GM21447 (cell line): ENCODE results near the gene EXOC3.
A peak's percentile ranks its signal among the peaks of the same experiment; 100 is the strongest.

Source experiments
- ATAC-seq: cut with Tn5 transposase; IDR thresholded peaks from one replicate; pipeline ENCODE4 v1.9.1; 2021; ENCODE audit not compliant: unreplicated experiment

Gene EXOC3

DNA sequence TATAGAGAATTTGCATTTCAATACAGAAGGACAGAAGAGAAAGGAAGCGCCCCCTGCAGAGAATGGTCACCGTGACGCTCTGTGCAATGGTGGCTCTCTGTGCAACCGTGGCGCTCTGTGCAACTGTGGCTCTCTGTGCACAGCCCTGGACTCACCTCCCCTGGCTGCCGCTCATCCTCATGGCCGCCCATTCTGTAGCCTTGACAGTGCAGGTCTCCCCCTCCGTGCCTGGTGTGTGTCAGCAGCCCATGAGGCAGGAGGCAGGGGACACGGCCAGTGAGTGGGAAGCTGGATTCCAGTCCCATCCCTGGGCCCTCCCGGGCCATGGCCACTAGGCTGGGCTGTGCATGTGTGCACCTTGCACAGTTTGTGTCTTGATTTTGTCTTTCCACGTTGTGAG is 12.0 kb downstream of the EXOC3 start:
- ATAC-seq: no peak

DNA sequence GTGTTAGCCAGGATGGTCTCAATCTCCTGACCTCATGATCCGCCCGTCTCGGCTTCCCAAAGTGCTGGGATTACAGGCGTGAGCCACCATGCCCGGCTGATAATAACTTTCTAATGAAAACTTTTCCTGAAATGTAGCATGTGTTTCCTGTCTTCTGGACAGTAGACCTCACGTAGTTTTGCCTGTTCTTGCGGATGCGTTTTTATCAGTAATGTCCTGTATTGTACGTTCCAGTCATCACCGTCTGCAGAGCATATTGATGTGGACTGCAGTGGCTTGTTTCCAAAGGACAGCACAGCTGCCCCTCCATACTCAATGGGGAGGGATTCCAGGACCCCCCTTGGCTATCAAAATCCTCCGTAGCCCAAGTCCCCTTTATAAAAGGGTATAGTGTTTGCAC is 12.8 kb downstream of the EXOC3 start:
- ATAC-seq: no peak

DNA sequence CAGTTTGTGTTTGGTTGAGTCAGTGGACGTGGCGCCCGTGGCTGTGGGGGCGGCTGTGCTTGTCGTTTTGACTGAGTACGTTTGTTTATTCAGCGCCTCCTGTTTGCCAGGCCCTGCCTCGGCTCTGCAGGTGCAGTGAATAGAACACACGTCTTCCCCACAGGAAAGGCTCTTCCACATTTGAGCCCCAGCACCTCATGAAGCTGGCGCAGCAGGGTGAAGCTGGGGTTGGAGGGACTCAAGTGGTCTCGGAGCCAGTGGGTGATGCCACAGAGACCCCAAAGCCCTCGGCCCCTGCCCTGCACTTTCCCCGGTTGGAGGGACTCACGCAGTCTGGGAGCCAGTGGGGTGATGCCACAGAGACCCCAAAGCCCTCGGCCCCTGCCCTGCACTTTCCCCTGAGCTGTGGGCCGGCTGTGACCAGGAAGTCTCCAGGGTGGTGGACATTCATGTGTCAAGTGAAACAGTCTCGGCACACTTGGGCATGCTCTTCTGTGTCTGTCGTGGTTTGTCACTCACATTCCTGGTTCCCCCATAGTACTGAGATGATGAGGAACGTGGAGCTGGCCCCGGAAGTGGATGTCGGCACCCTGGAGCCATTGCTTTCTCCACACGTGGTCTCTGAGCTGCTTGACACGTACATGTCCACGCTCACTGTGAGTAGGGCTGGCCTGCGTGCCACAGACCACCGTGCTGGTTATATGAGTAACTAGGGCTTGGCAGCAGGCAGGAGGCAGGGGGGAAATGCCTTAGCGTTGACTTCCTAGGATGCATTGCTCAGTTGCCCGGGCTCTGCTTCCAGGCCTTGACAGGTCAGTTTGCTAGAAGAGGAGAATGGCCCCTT is 13.6 kb downstream of the EXOC3 start:
- no peak for ATAC-seq

DNA sequence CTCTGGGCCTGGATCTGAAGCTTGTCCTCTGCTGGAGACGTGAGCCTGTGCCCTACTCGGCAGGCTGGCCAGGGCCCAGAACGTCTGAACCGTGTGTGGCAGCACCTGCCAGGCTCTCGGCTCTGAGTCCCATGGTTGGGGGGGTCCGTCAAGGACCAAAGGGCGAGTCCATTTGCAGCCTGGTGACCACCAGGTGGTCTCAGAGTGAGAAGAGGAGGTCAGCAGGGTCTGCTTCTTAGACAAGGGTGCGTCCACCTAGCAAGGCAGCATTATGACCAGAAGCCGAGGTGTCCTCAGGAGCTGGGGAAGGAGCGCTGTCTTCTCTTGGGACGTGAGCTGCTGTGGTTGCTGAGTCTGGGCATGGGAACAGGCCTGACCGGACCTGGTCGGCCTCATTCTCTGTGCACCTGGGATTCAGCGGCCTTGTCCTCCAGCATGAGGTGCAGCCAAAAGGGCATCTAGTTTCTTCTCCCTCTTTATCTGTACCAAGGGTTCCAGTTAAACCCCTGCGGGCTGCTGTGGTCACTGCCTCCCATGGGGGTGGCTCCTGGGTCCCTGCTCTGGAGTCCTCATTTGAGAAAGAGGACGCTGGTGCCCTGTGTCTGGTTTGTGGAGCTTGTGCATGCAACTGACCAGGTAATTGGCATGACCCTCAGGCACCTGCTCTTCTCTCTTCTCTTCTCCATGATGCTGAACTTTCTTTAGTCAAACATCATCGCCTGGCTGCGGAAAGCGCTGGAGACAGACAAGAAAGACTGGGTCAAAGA is 14.4 kb downstream of the EXOC3 start:
- no peak for ATAC-seq

DNA sequence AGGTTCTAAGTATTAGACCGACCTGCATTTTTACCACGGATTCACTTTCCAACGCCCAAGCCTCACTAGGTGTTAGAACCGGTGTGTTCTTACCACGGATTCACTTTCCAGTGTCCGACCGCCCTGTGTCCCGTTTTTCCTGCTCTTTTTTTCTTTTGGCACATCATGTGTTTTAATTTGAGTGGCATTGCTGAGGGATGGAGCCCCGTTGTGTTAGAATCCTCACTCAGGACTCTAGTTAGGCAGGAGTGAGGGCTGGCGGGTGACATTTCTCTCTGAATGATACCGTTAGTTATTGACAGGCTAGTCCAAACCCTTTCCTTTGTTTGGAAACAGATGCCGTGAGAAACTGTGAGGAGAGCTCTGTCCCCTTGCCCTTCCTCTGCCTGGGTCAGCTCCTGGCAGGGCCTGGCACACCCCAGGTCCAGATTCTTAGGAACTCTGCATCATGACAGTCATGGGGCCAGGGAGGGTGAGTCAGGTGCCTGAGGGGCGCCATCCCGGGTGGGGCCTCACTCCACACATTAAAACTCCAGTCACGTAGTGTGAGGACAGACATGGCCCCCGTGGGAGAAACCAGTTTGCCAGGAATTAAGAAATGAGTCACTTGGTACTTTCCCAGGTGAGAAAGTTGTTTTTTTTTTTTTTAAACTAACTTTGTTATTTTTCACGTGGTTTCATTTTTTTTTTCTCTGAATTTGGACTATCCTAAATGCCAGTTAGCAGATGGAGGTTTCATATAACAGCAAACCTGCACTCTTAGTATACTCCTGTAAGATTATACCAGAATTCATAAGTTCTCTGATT is 15.8 kb downstream of the EXOC3 start:
- ATAC-seq: peak; percentile 55

DNA sequence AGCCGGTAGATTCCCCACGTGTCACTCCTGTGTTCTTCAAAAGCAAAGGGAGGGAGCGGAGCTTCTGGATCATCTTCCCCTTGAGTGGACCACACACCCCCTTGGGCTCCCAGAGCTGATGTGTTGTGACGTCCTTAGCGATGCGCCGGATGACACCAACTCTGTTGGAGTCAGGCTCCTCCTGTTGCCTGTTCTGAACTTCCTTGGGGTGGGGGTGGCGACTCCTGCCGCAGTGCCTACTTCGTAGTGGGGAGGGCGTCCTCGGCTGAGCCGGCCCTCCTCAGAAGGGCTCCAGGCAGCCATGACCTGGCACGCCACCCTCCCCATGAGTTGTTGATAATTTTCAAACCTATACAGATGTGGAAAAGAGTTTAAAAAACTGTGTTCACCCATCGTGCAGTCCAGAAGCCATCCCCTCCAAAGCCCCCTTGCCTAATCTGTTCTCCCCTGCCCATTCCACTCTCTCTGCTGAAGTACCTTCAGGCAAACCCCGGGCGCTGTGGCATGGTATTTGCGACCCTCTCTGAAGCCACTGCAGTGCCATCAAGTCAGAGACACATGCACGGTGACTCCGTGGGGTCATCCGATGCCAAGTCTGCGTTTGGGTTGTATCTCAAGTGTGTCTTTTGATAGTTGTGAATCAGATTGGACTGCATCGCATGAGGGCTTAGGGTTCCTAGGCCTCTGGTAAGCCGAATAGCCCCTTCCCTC is 16.7 kb downstream of the EXOC3 start:
- ATAC-seq: no peak

DNA sequence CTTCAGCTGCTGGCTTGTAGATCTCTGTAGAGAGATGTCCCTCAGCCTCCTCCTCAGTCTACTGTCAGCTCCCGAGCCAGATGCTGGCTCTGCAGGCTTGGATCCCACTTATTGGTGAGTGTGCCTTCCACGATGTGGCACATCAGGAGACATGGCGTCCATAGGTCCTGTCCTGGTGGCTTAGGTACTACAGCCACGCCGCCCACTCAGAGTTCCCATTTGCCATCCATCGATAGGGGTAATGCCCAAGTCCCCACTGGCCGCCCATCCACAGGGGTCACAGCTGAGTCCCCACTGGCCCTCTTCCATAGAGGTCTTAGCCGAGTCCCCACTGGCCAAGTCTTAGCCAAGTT is 17.3 kb downstream of the EXOC3 start:
- ATAC-seq: no peak

DNA sequence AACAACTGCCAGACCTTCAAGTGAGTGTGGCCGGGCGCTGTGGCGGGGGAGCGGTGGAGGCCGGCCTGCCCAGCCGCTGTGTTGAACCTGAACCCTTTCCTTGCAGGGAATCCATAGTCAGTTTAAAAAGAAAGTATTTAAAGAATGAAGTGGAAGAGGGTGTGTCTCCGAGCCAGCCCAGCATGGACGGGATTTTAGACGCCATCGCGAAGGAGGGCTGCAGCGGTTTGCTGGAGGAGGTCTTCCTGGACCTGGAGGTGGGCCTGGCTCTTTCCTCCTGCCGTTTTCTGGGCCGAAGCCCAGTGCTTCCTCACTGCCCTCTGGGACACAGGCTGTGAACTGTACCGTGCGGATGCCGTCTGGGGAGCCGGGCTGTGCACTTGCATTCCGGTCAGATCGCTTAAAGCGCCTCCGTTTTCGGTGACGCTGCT is 19.1 kb downstream of the EXOC3 start:
- no peak for ATAC-seq

DNA sequence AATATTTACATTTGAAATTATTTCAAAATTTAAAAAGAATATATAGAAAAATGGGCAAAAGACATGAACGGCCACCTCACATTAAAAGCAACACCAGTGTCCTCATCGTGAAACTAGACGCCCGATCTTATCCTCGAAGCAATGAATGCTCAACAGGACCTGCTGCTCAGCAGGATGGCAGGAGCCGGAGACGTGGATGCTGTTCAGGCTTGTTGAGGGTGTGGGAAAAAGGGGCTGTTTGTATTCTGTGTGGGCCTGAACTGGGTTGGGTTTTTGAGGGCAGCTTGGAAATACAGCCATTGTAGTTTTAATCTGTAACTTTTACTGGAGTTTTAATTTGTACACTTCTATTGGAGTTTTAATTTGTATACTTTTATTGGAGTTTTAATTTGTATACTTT is 20.3 kb downstream of the EXOC3 start:
- no peak for ATAC-seq

DNA sequence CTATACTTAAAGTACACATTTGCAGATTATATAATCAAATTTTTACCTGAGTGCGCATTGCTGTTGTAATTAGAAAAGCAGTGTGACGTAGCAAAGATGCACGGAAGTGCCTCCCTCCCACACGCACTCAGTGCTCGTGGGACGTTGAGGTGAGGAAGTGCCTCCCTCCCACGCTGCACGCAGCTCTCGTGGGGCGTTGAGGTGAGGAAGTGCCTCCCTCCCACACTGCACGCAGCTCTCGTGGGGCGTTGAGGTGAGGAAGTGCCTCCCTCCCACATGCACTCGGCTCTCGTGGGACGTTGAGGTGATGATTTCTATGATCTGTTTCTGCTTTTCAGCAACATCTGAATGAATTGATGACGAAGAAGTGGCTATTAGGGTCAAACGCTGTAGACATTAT is 21.0 kb downstream of the EXOC3 start:
- ATAC-seq: no peak

DNA sequence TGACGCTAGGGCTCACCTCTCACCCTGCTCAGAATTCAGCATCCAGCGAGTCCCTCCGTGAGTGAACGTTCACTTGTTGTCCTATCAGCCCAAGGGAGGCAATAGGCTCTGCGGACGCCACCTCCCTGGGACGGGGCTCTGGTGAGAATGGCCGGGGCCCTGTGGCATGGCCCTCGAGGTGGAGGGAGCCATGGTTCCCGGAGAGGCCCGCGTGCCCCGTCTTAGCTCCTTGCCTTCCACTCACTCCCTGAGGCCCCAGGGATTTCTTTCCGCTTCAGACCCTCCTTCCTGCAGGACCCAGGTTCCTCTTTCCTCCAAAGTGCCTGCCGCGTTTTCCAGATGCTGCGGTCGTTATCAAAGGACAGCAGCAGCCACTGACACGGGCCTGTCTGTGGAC is 21.5 kb downstream of the EXOC3 start:
- ATAC-seq: no peak

DNA sequence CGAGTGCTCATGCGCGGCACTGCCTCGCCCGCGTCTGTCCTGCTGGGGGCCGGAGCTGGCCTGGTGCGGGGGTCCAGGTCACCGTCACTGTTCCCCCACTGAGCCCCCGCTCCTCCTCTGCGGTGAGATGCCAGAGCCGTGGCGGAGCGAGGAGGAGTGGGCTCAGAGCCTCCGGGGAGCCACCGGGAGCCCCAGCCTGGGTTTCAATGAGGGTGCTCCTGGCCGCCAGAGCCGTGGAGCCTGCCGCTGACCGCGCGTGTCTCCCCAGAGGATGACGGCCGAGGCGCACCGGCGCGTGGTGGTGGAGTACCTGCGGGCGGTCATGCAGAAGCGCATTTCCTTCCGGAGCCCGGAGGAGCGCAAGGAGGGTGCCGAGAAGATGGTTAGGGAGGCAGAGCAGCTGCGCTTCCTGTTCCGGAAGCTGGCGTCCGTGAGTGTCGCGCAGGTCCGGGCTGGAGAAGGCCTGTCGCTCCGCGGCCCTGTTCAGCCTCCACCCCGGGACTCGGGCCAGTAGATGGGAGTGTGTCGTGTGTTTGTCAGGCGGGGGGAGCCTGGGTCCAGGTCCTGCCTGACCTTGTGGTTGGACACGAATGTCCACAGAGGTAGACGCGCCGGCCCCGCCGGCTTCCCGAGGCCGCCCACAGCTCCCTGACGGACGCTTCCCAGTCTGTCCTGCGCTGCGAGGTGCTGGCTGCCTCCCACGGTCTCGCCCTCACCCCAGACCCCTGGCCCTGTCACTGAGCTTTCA is 22.0 kb downstream of the EXOC3 start:
- no peak for ATAC-seq

DNA sequence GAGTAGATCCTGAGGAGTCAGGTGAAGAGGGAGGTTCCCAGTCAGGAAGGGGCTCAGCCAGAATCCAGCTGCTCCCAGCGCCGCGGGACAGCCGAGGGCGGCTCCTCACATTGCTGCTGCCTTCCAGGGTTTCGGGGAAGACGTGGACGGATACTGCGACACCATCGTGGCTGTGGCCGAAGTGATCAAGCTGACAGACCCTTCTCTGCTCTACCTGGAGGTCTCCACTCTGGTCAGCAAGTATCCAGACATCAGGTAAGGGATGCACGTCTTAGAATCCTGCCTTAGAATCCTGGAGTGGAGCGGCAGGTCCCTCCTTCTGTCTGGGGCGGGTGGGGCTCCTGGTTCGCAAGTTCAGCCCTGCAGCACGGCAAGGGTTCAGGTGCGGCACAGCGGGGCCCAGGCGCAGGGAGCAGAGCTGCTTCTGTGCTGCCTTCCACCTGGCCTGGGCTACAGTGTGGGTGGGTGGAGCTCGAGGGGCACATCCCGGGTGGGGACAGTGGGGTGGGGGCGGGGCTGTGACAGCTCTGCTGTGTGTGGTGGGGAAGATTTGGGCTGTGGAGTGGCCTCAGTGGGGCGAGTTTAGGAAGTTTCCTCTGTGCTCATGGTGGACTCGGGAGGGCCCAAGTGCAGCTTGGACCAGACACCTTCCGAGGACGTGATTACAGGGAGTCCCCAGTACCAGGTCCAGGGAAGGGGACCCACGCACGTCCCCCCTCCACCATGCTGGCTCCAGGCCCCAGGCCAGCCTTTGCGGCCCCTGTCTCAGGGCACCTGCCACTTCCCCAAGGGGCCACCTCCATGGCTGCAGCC is 22.8 kb downstream of the EXOC3 start:
- ATAC-seq: no peak

DNA sequence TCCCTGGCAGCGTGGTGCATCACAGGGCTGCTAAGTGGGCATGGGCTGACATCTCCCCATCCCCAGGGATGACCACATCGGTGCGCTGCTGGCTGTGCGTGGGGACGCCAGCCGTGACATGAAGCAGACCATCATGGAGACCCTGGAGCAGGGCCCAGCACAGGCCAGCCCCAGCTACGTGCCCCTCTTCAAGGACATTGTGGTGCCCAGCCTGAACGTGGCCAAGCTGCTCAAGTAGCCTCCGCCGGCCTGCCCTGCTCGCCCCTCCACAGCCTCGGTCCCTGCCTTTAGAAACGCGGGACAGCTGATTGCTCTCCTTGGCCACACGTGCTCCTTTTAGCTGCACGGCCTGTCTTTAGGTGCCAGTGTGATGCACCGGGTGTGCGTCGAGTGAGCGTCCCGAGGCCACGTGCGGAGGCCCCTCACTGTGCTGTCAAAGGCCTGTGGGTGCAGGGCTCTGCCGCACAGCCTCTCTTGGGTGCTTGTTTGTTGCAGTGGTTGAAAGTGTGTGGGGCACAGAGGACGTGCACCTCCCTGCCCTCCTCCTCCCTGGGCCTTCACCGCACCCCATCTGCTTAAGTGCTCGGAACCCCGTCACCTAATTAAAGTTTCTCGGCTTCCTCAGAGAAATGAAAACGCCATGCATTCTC is 23.8 kb downstream of the EXOC3 start:
- ATAC-seq: no peak

DNA sequence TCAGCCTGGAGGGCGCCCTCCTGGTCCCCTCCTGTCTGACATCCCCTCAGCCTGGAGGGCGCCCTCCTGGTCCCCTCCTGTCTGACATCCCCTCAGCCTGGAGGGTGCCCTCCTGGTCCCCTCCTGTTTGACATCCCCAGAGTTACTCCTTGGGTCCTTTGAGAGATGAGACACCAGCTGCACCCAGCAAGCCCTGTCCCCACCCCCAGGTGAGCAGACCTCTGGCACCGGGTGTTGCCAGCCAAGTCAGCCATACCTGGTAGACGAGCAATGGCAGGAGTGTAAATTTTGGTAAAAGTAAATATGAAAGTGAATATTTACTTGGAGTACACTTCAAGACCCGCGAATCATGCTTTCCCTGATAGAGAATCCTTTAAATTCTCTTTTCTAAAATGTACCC is 25.4 kb downstream of the EXOC3 start:
- ATAC-seq: no peak

DNA sequence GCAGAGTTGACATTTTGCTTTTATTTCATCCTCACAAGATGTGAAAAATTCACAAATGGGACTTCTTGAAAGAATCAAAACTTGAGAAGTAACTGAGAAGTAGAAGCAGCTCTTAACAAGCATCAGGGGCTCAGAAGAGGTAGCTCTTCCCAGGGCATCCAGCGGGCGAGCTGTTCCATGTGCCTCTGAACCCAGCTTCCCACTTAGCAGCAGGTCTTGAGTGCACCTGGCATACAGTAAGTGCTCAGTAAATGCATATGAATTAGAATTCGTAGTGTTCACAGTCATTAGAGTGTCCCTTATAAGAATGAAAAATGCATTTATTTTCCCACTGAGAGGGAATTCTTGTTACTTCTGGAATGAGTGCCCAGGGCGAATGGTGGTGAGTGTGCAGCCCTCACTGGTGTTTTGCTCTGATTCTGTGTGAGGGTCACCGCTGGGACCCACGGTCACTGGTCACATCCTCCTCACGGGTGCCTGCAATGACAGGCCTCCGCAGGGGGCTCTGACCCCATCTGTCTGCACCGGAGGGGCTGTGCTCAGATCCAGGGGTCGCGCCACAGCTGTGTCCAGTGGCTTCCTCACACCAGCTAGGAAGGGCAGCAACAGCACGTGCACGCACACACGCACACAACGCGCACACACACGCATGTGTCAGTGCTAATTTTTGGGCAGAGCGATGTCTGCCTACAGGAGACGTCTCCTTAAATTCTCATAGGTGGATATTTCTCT is 26.9 kb downstream of the EXOC3 start:
- no peak for ATAC-seq

DNA sequence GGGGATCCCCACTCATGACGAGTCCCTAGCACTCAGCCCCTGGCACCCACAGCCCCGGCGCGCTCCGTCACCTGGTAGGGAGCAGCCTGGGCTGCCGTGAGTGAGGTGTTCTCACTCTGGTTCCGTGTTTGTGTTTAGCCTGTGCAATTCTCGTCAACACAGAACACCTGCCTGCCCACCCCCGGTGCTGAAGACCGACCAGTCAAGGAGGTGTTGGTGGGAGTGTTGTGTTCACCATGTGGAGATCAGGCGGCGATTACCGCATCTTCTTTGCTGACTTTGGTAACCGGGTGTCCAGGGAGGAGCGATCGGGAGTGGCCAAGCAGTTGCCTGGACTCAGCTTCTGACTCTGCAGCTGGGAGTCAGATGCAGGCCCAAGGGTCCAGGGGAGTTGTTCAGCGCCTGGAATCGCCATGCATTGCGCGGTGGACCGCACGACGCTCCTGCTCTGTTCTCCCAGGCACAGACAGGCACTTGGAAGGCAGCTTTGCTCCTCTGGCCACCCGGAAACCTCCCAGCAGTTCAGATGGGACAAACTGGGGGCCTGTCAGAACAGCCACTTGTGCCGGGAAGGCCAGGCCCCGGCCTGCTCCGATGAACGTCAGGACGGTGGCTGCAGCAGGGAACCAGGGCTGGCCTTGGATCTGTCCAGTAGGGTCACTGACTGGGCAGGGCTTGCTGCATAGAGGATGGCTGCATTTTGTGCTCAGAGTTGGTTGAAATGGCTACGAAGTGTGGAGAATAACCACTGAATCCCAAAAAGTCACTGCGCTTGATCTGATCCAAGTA is 28.2 kb downstream of the EXOC3 start:
- ATAC-seq: no peak

DNA sequence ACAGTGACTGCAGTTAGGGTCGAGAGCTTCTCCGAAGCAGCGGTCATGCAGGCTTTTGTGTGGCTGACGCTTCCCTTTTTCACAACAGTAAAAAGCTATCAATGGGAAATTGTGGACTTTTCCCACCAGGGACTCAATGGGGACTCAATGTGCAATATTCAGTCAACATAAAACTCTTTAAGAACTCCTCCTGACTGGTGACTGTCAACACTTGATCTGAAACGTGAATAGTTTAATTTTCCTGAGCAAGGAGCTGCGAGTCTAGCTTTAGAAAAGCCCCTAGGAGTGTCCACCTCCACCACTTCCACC is 28.7 kb downstream of the EXOC3 start:
- no peak for ATAC-seq
